Measurements from ENCODE around the gene GJA1. TPM values are rescaled to one million over a fixed set of nuclear protein-coding genes. Genes with fewer than 3 reads are reported as not detected.
"Not testable (repeated sequence)": the region's sequence is repeated elsewhere in the genome, so short reads cannot be mapped to it uniquely, and the experiment has no call there.

The GJA1 gene
- total RNA-seq, result 1 to 10 TPM in 5 of 6 experiments, under 1 TPM in 1; 0.64 to 7.5 (median 2.0) TPM
- long read RNA-seq, result 0 reads

DNA sequence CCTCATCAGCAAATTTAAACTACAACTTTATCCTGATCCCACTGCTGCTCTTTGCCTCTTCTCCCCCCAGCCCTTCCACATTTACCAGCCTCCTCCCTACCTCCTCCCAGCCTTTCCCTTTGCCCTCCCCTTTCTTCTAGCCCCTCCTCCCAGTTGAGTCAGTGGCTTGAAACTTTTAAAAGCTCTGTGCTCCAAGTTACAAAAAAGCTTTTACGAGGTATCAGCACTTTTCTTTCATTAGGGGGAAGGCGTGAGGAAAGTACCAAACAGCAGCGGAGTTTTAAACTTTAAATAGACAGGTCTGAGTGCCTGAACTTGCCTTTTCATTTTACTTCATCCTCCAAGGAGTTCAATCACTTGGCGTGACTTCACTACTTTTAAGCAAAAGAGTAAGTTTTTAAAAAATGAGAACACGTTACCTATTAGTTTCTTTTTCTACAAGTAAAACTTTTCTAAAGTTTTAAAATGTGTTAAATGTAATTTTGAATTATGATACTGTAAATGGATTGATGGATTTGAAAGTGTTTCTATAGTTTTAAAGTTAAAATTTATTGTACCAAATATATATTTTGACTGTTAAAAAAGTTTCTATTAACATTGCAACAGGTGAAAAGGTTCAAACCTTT lies at the start of gene GJA1:
TSS of gene GJA1 (plus strand) at position 203 of the 626 bp plus-strand sequence. CDS start 11,202 bp downstream, outside the sequence.
- ATAC-seq (peak in 3 of 4 donors; percentile 25 to 60 (median 51)), DNase-seq (no peak)
- TF ChIP-seq, protein P1, sequence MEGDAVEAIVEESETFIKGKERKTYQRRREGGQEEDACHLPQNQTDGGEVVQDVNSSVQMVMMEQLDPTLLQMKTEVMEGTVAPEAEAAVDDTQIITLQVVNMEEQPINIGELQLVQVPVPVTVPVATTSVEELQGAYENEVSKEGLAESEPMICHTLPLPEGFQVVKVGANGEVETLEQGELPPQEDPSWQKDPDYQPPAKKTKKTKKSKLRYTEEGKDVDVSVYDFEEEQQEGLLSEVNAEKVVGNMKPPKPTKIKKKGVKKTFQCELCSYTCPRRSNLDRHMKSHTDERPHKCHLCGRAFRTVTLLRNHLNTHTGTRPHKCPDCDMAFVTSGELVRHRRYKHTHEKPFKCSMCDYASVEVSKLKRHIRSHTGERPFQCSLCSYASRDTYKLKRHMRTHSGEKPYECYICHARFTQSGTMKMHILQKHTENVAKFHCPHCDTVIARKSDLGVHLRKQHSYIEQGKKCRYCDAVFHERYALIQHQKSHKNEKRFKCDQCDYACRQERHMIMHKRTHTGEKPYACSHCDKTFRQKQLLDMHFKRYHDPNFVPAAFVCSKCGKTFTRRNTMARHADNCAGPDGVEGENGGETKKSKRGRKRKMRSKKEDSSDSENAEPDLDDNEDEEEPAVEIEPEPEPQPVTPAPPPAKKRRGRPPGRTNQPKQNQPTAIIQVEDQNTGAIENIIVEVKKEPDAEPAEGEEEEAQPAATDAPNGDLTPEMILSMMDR (IDR thresholded peaks at IDR 0.05), result no peak
- no peak for TF ChIP-seq POLR2A (IDR thresholded peaks at IDR 0.05)
- Histone ChIP-seq H3K27me3 (peaks cover 0 to 7% of the 10 kb centered on the region in 2 donors), H3K27ac (peak within 1 kb of the TSS in 1 of 3 donors; percentile 33), H3K4me3 (peak within 1 kb of the TSS; percentile 30 to 48 (median 43)), H3K4me1 (peaks cover 0 to 9% (median 0%) of the 10 kb centered on the region in 4 donors), H3K9me3 (no peaks in the 10 kb centered on the region), H3K36me3 (no peaks in the 10 kb centered on the region)
- intact Hi-C loops (cut with DNase I), result loop anchor here in 1 of 2 donors (10.0 kb wide), 1 partner anchor 599 kb away; no protein-coding TSS in a partner anchor
- 54% methylated on average over 5 of the region's 5 CpGs for WGBS (ENCODE audit: insufficient coverage, low coverage, low lambda C conversion rate, missing lambda C conversion rate)

DNA sequence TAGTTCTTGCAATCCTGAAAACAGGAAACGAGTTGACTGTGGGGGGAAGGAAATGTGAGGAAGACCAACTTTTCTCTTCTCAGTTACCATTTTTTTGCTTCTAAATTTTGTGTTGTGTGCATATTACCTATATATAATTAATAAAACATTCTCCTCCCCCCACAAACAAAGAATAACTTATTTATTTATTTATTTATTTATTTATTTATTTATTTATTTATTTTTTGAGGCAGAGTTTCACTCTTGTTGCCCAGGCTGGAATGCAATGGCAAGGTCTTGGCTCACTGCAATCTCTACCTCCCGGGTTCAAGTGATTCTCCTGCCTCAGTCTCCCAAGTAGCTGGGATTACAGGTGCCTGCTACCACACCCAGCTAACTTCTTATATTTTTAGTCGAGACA lies 48.9 kb upstream of the GJA1 start:
- H3K4me1 ChIP-seq; H3K27ac ChIP-seq; H3K9me3 ChIP-seq; DNase-seq; ATAC-seq; intact Hi-C loops (cut with DNase I); H3K36me3 ChIP-seq; H3K27me3 ChIP-seq; H3K4me3 ChIP-seq: not testable (repeated sequence)
- WGBS (ENCODE audit: insufficient coverage, low coverage, low lambda C conversion rate, missing lambda C conversion rate), result 82% methylated on average over 3 of the region's 3 CpGs

DNA sequence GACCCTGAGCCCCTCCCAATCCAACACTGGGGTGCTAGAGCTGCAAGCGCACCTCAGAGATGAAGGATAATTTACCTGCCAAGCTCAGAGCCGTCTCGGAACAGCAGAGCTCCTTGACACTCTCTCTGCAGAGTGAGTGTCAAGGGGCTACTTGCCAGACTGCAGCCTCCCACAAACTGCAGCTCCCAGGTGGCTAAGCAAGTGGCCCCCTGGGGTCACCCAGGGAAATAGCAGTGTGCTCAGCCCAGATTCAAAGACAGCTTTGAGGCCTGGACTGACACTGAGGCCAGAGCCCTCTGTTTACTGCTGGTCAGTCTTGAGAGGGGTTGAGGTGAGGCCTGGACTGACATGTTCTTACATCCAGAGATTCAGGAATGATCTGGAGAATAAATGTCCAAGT lies 46.0 kb upstream of the GJA1 start:
- Histone ChIP-seq H3K4me1 (no peaks in the 10 kb centered on the region), H3K27me3 (no peaks in the 10 kb centered on the region), H3K9me3 (no peaks in the 10 kb centered on the region), H3K36me3 (no peaks in the 10 kb centered on the region), H3K4me3 (no peak overlapping the region), H3K27ac (no peak overlapping the region)
- intact Hi-C loops (cut with DNase I), result no loop called here
- ATAC-seq (no peak), DNase-seq (no peak)
- 70% methylated on average over 3 of the region's 3 CpGs for WGBS (ENCODE audit: insufficient coverage, low coverage, low lambda C conversion rate, missing lambda C conversion rate)
- TF ChIP-seq, protein P1 (IDR thresholded peaks at IDR 0.05), result no peak
- no peak for TF ChIP-seq POLR2A (IDR thresholded peaks at IDR 0.05)

DNA sequence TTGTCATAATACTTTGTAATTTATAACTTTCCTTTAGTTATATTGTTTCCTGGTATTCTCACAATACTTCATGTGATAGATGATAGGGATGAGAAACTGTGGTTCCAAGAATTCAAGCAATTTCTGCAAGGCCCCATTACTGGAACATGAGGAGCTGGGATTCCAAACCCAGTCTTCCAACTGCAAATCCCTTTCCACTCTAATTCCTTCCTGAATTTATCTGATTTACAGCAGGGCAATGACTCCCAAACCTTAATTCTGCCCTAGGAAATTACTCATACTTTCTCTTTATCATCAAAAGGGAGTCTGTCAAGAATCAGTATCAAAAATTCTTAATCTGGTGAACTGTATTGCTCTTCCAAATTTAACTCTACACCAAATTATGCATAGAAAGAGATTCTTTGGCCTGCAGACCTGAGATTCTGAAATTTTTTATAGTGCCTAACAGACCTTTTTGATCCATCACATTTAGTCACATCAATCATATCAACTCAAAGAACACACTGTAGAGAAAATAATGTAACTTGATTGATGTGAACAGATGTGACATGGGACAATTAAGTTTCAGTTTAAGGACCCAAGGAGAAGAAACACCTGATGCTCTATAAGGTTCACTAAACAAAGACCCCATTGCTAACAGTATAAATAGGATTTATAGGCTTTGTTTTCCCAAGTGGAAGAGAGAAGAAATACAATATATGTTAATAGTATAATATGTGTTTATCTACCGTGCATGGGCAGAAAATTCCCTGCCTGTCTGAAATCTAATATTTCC lies 41.5 kb upstream of the GJA1 start:
- no peaks in the 10 kb centered on the region for H3K36me3 ChIP-seq
- H3K27ac ChIP-seq, result no peak overlapping the region
- H3K4me3 ChIP-seq, result no peak overlapping the region
- H3K4me1 ChIP-seq, result no peaks in the 10 kb centered on the region
- DNase-seq (no peak), ATAC-seq (no peak)
- H3K27me3 ChIP-seq, result no peaks in the 10 kb centered on the region
- WGBS (ENCODE audit: insufficient coverage, low coverage, low lambda C conversion rate, missing lambda C conversion rate), result 68% methylated on average over 1 of the region's 1 CpG
- H3K9me3 ChIP-seq, result no peaks in the 10 kb centered on the region
- TF ChIP-seq POLR2A (IDR thresholded peaks at IDR 0.05), result no peak
- TF ChIP-seq, protein P1 (IDR thresholded peaks at IDR 0.05), result no peak
- intact Hi-C loops (cut with DNase I), result no loop called here

DNA sequence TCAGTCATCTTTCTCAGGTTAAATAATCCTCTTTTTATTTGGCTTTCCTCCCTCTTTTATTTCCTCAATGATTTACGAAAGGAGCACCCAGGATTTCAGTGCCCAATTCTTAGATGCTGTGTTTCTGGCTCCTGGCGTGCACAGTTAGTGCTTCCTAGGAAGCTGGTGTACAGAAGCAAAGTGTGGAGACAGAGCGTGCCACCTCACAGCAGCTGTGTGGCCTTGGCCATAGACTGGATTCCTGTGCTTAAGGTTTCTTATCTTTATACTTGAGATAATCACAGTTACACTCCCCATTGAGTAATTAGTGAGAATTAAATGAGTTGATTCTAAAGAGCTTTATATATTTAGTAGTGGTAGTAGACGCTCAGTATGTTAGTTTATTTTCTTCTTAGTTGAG lies 39.7 kb upstream of the GJA1 start:
- Histone ChIP-seq H3K36me3 (no peaks in the 10 kb centered on the region), H3K4me1 (no peaks in the 10 kb centered on the region), H3K27me3 (no peaks in the 10 kb centered on the region), H3K4me3 (no peak overlapping the region), H3K27ac (no peak overlapping the region), H3K9me3 (no peaks in the 10 kb centered on the region)
- WGBS (ENCODE audit: insufficient coverage, low coverage, low lambda C conversion rate, missing lambda C conversion rate), result 68% methylated on average over 4 of the region's 4 CpGs
- no peak for TF ChIP-seq POLR2A (IDR thresholded peaks at IDR 0.05)
- TF ChIP-seq, protein P1 (IDR thresholded peaks at IDR 0.05), result no peak
- DNase-seq (no peak), ATAC-seq (no peak)
- intact Hi-C loops (cut with DNase I), result no loop called here

DNA sequence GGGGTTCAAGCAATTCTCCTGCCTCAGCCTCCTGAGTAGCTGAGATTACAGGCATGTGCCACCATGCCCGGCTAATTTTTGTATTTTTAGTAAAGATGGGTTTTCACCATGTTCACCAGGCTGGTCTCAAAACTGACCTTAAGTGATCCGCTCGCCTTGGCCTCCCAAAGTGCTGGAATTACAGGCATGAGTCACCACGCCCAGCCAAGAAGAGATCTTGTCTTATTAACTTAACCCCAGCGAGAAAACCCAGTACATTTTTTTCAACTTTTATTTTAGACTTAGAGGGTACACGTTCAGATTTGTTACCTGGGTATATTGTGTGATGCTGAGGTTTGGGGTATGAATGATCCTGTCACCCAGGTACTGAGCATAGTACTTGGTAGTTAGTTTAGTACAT lies 38.3 kb upstream of the GJA1 start:
- ATAC-seq; H3K36me3 ChIP-seq; H3K4me3 ChIP-seq; intact Hi-C loops (cut with DNase I); H3K9me3 ChIP-seq; DNase-seq; H3K27me3 ChIP-seq; H3K27ac ChIP-seq; H3K4me1 ChIP-seq: not testable (repeated sequence)
- 69% methylated on average over 5 of the region's 6 CpGs for WGBS (ENCODE audit: insufficient coverage, low coverage, low lambda C conversion rate, missing lambda C conversion rate)

Data from right lobe of liver (tissue), 6 donors.